ENCODE results near the gene NPIPA1.
"Not testable (repeated sequence)": the region's sequence is repeated elsewhere in the genome, so short reads cannot be mapped to it uniquely, and the experiment has no call there.

GRCh38 chr16:14923394-14924088, 13.7 kb upstream of the NPIPA1 start:
- TF ChIP-seq, protein P1, sequence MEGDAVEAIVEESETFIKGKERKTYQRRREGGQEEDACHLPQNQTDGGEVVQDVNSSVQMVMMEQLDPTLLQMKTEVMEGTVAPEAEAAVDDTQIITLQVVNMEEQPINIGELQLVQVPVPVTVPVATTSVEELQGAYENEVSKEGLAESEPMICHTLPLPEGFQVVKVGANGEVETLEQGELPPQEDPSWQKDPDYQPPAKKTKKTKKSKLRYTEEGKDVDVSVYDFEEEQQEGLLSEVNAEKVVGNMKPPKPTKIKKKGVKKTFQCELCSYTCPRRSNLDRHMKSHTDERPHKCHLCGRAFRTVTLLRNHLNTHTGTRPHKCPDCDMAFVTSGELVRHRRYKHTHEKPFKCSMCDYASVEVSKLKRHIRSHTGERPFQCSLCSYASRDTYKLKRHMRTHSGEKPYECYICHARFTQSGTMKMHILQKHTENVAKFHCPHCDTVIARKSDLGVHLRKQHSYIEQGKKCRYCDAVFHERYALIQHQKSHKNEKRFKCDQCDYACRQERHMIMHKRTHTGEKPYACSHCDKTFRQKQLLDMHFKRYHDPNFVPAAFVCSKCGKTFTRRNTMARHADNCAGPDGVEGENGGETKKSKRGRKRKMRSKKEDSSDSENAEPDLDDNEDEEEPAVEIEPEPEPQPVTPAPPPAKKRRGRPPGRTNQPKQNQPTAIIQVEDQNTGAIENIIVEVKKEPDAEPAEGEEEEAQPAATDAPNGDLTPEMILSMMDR (IDR thresholded peaks at IDR 0.05), result not testable (repeated sequence)
- not testable (repeated sequence) for TF ChIP-seq ZFX (IDR thresholded peaks at IDR 0.05; ENCODE audit: borderline replicate concordance)
